PC-3 (cell line): Measurements from ENCODE around the gene GSTO1.

Experiments
- EZH2 ChIP-seq: fragments of 300-600 bp; sonication (generic); IDR thresholded peaks from one replicate; pipeline ENCODE4 v1.6.1; 2017; ENCODE audit warnings: antibody characterized with exemption, mild to moderate bottlenecking, low read length; ENCODE audit not compliant: unreplicated experiment
- EZH2phosphoT487 ChIP-seq: fragments of 300-600 bp; sonication (generic); IDR thresholded peaks from 2 replicates; pipeline ENCODE4 v1.6.1; 2018; ENCODE audit warnings: mild to moderate bottlenecking, antibody characterized with exemption, low read length, borderline replicate concordance
- TF ChIP-seq, protein P1 (sequence below): fragments of 300-600 bp; sonication (generic); conservative IDR thresholded peaks from 2 replicates; pipeline ENCODE4 v1.5.1; 2017; ENCODE audit warnings: antibody characterized with exemption, low read depth, mild to moderate bottlenecking, low read length

DNA sequence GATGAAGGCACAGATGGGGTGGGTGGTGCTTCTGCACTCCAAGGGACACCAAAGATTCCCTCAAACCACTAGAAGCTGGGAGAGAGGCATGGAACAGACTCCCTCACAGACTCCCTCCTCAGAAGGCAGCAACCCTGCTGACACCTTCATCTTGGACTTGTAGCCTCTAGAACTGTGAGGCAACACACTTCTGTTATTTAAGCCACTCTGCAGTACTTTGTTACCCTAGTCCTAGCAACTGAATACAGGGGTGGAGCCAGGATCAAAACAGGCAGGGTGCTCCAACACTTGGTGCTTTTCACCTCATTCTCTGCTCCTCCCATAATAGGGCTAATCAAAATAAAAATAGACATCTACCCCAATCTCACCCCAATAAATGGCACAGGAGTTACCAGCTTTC, 2.3 kb upstream of the GSTO1 start:
- no peak for TF ChIP-seq EZH2
- TF ChIP-seq, protein P1, sequence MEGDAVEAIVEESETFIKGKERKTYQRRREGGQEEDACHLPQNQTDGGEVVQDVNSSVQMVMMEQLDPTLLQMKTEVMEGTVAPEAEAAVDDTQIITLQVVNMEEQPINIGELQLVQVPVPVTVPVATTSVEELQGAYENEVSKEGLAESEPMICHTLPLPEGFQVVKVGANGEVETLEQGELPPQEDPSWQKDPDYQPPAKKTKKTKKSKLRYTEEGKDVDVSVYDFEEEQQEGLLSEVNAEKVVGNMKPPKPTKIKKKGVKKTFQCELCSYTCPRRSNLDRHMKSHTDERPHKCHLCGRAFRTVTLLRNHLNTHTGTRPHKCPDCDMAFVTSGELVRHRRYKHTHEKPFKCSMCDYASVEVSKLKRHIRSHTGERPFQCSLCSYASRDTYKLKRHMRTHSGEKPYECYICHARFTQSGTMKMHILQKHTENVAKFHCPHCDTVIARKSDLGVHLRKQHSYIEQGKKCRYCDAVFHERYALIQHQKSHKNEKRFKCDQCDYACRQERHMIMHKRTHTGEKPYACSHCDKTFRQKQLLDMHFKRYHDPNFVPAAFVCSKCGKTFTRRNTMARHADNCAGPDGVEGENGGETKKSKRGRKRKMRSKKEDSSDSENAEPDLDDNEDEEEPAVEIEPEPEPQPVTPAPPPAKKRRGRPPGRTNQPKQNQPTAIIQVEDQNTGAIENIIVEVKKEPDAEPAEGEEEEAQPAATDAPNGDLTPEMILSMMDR, result no peak
- no peak for TF ChIP-seq EZH2phosphoT487
